Measurements from ENCODE around the gene IPO9.

Gene IPO9

GRCh38 chr1:201902198-201902597, 73.2 kb downstream of the IPO9 start:
- no peak for DNase-seq (ENCODE audit: low spot score)
- no peak for TF ChIP-seq CTCF (IDR thresholded peaks at IDR 0.05; ENCODE audit: extremely low read depth, missing control alignments)

GRCh38 chr1:201903135-201903534, 74.2 kb downstream of the IPO9 start:
- DNase-seq (ENCODE audit: low spot score), result no peak
- TF ChIP-seq CTCF (IDR thresholded peaks at IDR 0.05; ENCODE audit: extremely low read depth, missing control alignments), result no peak

- DNase-seq (ENCODE audit: low spot score), result no peak
- TF ChIP-seq CTCF (IDR thresholded peaks at IDR 0.05; ENCODE audit: extremely low read depth, missing control alignments), result no peak
Measured at GRCh38 chr1:201904579-201904978, 75.6 kb downstream of the IPO9 start.

GRCh38 chr1:201905234-201905890, 76.4 kb downstream of the IPO9 start:
- TF ChIP-seq CTCF (IDR thresholded peaks at IDR 0.05; ENCODE audit: extremely low read depth, missing control alignments), result no peak
- DNase-seq (ENCODE audit: low spot score), result no peak

GRCh38 chr1:201906336-201906735, 77.4 kb downstream of the IPO9 start:
- no peak for TF ChIP-seq CTCF (IDR thresholded peaks at IDR 0.05; ENCODE audit: extremely low read depth, missing control alignments)
- DNase-seq (ENCODE audit: low spot score), result no peak

- no peak for DNase-seq (ENCODE audit: low spot score)
- TF ChIP-seq CTCF (IDR thresholded peaks at IDR 0.05; ENCODE audit: extremely low read depth, missing control alignments), result no peak
Measured at GRCh38 chr1:201907621-201908020, 78.7 kb downstream of the IPO9 start.

GRCh38 chr1:201911826-201912571, 83.0 kb downstream of the IPO9 start:
- no peak for DNase-seq (ENCODE audit: low spot score)
- TF ChIP-seq CTCF (IDR thresholded peaks at IDR 0.05; ENCODE audit: extremely low read depth, missing control alignments), result no peak
